Raji (cell line): ENCODE measurements around the gene RGMA.

Experiments used
- POLR2A ChIP-seq: IDR thresholded peaks from 2 replicates; pipeline ENCODE4 v1.6.1; 2011; ENCODE audit warnings: low read depth, low read length, control low read depth; ENCODE audit not compliant: insufficient read depth

Gene RGMA

GRCh38 chr15:93063796-93064690 lies 25.0 kb downstream of the RGMA start:
- TF ChIP-seq POLR2A: no peak

DNA sequence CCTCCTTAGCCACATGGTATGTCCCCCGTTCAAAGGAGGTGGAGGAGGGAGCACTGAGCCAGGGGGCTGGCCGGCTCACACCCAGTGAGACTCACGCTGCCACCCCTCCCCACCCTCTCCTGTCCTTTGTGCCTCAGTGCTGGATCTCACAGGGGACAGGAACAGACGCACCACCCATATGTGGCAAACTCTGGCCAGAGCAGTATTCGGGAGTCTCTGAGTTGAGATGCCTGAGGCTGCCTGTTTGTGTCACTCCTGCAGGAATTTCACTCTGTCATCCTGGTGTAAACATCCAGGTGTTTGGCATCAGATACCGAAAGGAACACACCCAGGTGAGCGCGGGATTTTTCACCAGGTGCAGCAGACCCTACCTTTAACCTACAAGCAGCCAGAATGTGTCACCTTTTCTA lies 25.7 kb downstream of the RGMA start:
- no peak for TF ChIP-seq POLR2A

DNA sequence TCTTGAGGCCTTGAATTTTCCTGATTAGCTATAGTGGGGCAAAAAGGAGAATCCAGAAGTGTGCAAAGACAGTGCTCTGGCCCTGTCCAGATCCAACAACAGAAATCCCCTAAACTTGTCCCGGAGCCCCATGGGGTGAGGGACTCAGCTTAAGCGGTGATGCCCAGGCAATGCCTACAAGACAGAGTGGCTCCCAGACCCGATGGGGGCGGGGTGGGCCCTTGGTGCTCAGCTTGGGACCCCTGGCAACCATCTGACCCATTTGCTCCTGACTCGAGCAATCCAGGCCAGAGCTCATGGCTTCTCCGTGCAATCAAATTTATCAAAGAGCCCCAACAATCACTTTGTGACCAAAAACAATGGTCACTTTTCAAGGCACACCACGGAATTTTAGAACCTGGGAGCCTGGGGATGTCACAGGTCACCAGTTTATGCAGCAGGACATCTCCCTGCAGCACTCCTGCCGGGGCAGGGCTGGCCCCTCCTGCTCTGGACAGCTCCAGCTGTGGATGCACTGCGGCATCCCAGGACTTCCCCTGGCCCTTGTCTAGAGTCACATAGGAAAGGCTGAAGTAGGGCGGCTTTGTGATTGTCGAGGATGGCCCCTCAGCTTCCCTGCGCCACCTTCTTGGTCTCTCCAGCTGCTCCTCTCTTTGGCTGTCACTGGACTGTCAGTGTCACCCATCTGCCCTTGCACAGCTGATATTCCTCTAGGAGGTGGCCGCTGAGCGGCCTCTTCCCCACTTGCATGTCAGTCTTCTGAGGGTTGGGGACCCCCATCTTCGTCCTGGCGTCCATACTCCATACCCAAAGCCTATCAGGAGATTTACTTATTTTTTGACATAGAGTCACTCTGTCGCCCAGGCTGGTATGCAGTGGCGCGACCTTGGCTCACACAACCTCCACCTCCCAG lies 28.4 kb downstream of the RGMA start:
- TF ChIP-seq POLR2A: no peak

GRCh38 chr15:93059442-93059841 lies 29.6 kb downstream of the RGMA start:
- TF ChIP-seq POLR2A: no peak

DNA sequence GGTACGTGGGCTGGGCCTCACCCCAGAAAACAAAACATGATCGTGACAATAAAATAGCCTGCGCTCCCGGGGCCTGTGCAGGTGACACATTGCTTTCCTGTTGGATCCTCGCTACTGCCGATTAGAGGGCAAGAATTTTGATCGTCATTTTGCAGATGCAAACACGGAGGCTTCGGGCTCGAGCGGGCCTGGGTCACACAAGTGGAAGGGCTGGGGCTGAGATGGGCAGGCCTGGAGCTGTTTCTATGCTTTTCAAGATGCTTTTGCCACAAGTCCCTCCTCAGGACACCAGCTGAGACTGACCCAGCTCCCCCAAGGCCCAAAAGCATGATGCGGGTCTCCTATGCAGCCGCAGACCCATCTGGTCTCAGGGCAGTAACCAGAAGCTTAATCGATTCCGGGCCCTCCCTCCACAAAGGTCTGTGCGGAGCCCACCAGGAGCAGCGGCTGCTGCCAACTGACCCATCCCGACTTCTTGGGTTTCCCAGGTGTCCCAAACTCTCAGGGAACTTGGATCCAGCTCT lies 30.0 kb downstream of the RGMA start:
- TF ChIP-seq POLR2A: no peak

DNA sequence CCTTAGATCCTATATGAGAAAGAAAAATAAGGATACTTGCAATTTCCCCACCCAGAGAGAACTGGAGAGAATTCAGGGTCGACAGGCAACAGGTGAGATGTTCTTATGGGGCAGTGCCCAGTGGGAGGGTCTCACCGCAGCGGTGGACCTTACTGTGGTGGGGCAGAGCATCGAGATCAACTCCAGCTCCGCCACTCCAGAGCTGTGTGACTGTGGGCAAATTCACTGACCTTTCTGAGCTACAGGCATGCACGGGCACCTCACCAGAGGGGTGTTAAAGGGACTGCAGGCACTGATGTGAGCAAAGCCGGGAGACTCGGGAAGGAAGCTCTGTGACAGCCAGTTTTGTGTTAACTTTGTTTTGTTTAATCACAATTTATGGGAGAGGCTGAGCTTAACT lies 30.9 kb downstream of the RGMA start:
- TF ChIP-seq POLR2A: no peak

DNA sequence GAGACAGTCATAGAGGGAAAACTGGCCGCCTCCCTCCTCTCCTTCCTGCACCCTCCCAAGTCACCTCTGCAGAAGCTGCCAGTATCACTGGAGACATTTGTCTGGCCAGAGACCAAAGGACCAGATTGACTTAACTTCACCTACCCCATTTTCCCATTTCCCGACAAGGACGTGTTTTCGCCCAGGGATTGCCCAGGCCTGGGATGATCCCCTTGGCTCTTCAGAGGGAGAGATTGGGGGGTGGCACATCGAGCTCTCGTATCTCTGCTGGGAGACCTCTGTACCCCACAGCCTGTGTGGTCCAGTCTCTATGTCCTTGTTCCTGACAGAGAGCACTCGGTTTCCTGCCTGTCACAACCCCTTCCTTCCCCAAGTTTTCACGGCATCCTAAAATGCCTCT lies 31.4 kb downstream of the RGMA start:
- no peak for TF ChIP-seq POLR2A

GRCh38 chr15:93056836-93057235 lies 32.2 kb downstream of the RGMA start:
- no peak for TF ChIP-seq POLR2A

DNA sequence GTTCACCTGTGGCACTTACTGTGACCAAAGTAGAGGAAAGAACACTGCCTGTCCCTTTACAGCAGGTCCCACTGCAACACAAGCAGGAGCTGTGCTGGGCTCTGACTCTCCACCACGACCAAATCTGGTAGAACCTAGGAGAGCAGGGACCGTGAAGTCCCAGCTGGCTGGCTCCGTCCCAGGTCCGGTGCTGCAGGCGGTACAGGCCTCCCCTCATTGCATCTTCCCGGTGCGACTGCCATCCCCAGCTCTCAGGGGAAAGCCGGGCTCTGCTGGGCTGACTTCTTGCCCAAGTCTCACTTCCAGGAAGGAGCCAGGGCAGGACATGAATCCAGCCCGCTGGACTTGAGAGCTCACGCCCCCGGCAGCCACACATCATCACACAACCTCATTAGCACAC lies 33.8 kb downstream of the RGMA start:
- no peak for TF ChIP-seq POLR2A

- TF ChIP-seq POLR2A: no peak
Measured at GRCh38 chr15:93052090-93052879, 36.7 kb downstream of the RGMA start.

DNA sequence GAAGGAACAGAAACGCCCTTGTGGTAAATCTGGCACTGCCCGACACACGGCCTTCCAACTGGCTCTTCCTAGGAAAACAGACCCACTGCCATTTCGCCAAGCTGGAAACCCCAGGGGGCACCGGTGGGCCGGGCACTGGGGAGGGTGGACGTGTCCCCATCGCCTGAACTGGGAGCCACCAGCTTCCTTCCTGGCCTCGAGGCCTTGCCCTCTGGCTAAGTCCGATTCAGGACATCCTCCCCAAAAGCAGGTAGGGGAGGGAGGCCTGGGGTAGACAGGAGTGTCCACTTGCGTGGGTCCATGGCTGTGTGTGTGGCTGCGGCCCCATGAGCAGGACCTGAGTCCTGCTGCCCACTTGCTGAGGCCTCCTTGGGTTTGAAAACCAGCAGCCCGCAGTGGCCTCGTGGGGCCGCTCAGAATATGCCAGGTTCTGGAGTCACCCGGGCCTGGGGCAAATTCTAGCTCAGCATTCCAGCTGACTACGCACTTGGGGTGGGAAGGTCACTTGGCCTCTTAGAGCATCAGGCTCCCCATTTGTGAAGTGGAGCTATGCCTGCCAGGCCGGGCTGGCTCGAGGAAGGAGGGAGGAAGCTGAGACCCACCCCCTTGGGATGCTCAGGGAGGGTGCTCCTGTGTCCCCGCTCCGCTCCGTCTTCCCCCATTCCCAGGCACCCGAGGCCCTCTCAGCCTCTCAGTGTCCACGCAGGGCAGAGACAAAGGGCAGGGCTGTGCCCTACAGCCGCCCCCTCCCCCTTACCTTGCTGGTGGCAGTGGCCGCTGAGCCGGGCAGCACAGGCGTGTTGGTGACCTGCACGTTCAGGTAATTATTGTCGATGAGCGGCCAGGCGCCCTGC lies 37.5 kb downstream of the RGMA start:
- TF ChIP-seq POLR2A: no peak

GRCh38 chr15:93050648-93051047 lies 38.4 kb downstream of the RGMA start:
- TF ChIP-seq POLR2A: no peak

GRCh38 chr15:93049914-93050578 lies 39.0 kb downstream of the RGMA start:
- TF ChIP-seq POLR2A: no peak
